Measurements from ENCODE around the gene CLDN6.

CLDN6 gene

GRCh38 chr16:3017794-3018506 lies at the start of gene CLDN6:
Gene CLDN6 (minus strand): TSS chr16:3018183. CDS start chr16:3016021, 2,162 bp downstream.
- no peak for DNase-seq (ENCODE audit: low spot score in 2 of 2)
- H3K4me3 Mint-ChIP-seq: no peak within 1 kb of the TSS
- no peaks in the 10 kb centered on the region for H3K9me3 Mint-ChIP-seq
- peaks cover 35% of the 10 kb centered on the region for H3K36me3 Mint-ChIP-seq
- H3K27ac Mint-ChIP-seq: no peak within 1 kb of the TSS
- no peak for ATAC-seq
- peaks cover 30% of the 10 kb centered on the region for H3K4me1 Mint-ChIP-seq

- H3K4me1 Mint-ChIP-seq: peaks cover 59% of the 10 kb centered on the region
- H3K27ac Mint-ChIP-seq: peak overlapping the region; percentile 100
- peaks cover 77% of the 10 kb centered on the region for H3K36me3 Mint-ChIP-seq
- DNase-seq (ENCODE audit: low spot score in 2 of 2) (no peak), ATAC-seq (no peak)
- H3K9me3 Mint-ChIP-seq: no peaks in the 10 kb centered on the region
- H3K4me3 Mint-ChIP-seq: peak overlapping the region; percentile 100
Measured at GRCh38 chr16:3066440-3066748, 48.4 kb upstream of the CLDN6 start.

GRCh38 chr16:3065742-3066439 lies 47.9 kb upstream of the CLDN6 start:
- H3K27ac Mint-ChIP-seq: peak overlapping the region; percentile 100
- ATAC-seq: peak; percentile 27
- no peaks in the 10 kb centered on the region for H3K9me3 Mint-ChIP-seq
- peak overlapping the region; percentile 100 for H3K4me3 Mint-ChIP-seq
- H3K4me1 Mint-ChIP-seq: peaks cover 54% of the 10 kb centered on the region
- DNase-seq (ENCODE audit: low spot score in 2 of 2): peak in 1 of 2 donors; percentile 55
- H3K36me3 Mint-ChIP-seq: peaks cover 72% of the 10 kb centered on the region

- DNase-seq (ENCODE audit: low spot score in 2 of 2): peak in 1 of 2 donors; percentile 87
- peaks cover 65% of the 10 kb centered on the region for H3K36me3 Mint-ChIP-seq
- H3K4me1 Mint-ChIP-seq: peaks cover 57% of the 10 kb centered on the region
- ATAC-seq: peak; percentile 68
- H3K27ac Mint-ChIP-seq: peak within 1 kb of the TSS; percentile 100
- H3K4me3 Mint-ChIP-seq: peak within 1 kb of the TSS; percentile 100
- no peaks in the 10 kb centered on the region for H3K9me3 Mint-ChIP-seq
Measured at GRCh38 chr16:3065069-3065741, 47.2 kb upstream of the CLDN6 start, which contains the start of gene IL32. Gene IL32 (plus strand): TSS chr16:3065640. CDS start chr16:3065812, 172 bp downstream.

- DNase-seq (ENCODE audit: low spot score in 2 of 2): no peak
- Mint-ChIP-seq H3K27ac (peak overlapping the region; percentile 100), H3K36me3 (peaks cover 60% of the 10 kb centered on the region), H3K4me1 (peaks cover 53% of the 10 kb centered on the region), H3K4me3 (peak overlapping the region; percentile 100), H3K9me3 (no peaks in the 10 kb centered on the region)
- ATAC-seq: no peak
Measured at GRCh38 chr16:3063625-3064386, 45.8 kb upstream of the CLDN6 start.

- no peaks in the 10 kb centered on the region for H3K9me3 Mint-ChIP-seq
- H3K27ac Mint-ChIP-seq: peak overlapping the region; percentile 100
- H3K4me3 Mint-ChIP-seq: no peak overlapping the region
- DNase-seq (ENCODE audit: low spot score in 2 of 2) (no peak), ATAC-seq (no peak)
- H3K4me1 Mint-ChIP-seq: peaks cover 48% of the 10 kb centered on the region
- H3K36me3 Mint-ChIP-seq: peaks cover 54% of the 10 kb centered on the region
Measured at GRCh38 chr16:3062553-3062952, 44.6 kb upstream of the CLDN6 start.

- Mint-ChIP-seq H3K4me1 (peaks cover 64% of the 10 kb centered on the region), H3K4me3 (peak overlapping the region; percentile 77), H3K36me3 (peaks cover 54% of the 10 kb centered on the region), H3K27ac (peak overlapping the region; percentile 90), H3K9me3 (no peaks in the 10 kb centered on the region)
- no peak for ATAC-seq
- DNase-seq (ENCODE audit: low spot score in 2 of 2): no peak
Measured at GRCh38 chr16:3060339-3061127, 42.5 kb upstream of the CLDN6 start.

- DNase-seq (ENCODE audit: low spot score in 2 of 2) (peak in 1 of 2 donors; percentile 61), ATAC-seq (no peak)
- H3K27ac Mint-ChIP-seq: peak overlapping the region; percentile 90
- H3K9me3 Mint-ChIP-seq: no peaks in the 10 kb centered on the region
- H3K4me3 Mint-ChIP-seq: peak overlapping the region; percentile 77
- H3K36me3 Mint-ChIP-seq: peaks cover 54% of the 10 kb centered on the region
- peaks cover 66% of the 10 kb centered on the region for H3K4me1 Mint-ChIP-seq
Measured at GRCh38 chr16:3059723-3060242, 41.8 kb upstream of the CLDN6 start.

- Mint-ChIP-seq H3K36me3 (peaks cover 54% of the 10 kb centered on the region), H3K4me1 (peaks cover 66% of the 10 kb centered on the region), H3K9me3 (no peaks in the 10 kb centered on the region), H3K4me3 (peak overlapping the region; percentile 77), H3K27ac (peak overlapping the region; percentile 90)
- DNase-seq (ENCODE audit: low spot score in 2 of 2) (peak; percentile 96 to 97), ATAC-seq (peak; percentile 85)
Measured at GRCh38 chr16:3059041-3059722, 41.2 kb upstream of the CLDN6 start.

- Mint-ChIP-seq H3K27ac (peak overlapping the region; percentile 90), H3K36me3 (peaks cover 57% of the 10 kb centered on the region), H3K4me3 (peak overlapping the region; percentile 77), H3K4me1 (peaks cover 66% of the 10 kb centered on the region), H3K9me3 (no peaks in the 10 kb centered on the region)
- ATAC-seq (peak; percentile 63), DNase-seq (ENCODE audit: low spot score in 2 of 2) (no peak)
Measured at GRCh38 chr16:3058139-3059030, 40.4 kb upstream of the CLDN6 start.

GRCh38 chr16:3057181-3058138 lies 39.5 kb upstream of the CLDN6 start:
- Mint-ChIP-seq H3K27ac (peak overlapping the region; percentile 90), H3K4me1 (peaks cover 62% of the 10 kb centered on the region), H3K4me3 (peak overlapping the region; percentile 77), H3K9me3 (no peaks in the 10 kb centered on the region), H3K36me3 (peaks cover 60% of the 10 kb centered on the region)
- no peak for ATAC-seq
- no peak for DNase-seq (ENCODE audit: low spot score in 2 of 2)

Data from stimulated activated effector memory CD8-positive, alpha-beta T cell treated with anti-CD3 and anti-CD28 coated beads, Interleukin-12 subunit alpha, Interleukin-12 subunit beta, amount 100 ng/mL, for 72 hours (primary cell).